Activated T-helper 1 cell treated with anti-CD3 and anti-CD28 coated beads, Interleukin-12 subunit alpha, Interleukin-12 subunit beta, Interleukin-2, Interleukin-4 antibody, amounts not matched to agents 30 ng/mL and 10 ng/mL and 1 ng/mL, durations not matched to agents 14 hours and 24 hours and 36 hours (primary cell): ENCODE measurements around the gene TTLL6. TPM values are rescaled to one million over a fixed set of nuclear protein-coding genes. Genes with fewer than 3 reads are reported as not detected.

ENCODE experiments used
- DNase-seq: peaks from one replicate; pipeline ENCODE4 v3.0.0; 2021; ENCODE audit warnings: low spot score
- H3K27ac Mint-ChIP-seq: one replicate; pipeline ENCODE4 v1.8.0; 2021; ENCODE audit warnings: mild to moderate bottlenecking, mixed read lengths
- H3K27me3 Mint-ChIP-seq: one replicate; pipeline ENCODE4 v1.8.0; 2022; ENCODE audit warnings: mild to moderate bottlenecking, moderate library complexity, mixed read lengths; ENCODE audit not compliant: insufficient read depth
- H3K36me3 Mint-ChIP-seq: one replicate; pipeline ENCODE4 v1.8.0; 2021; ENCODE audit warnings: low read depth, mixed read lengths
- H3K4me1 Mint-ChIP-seq: one replicate; pipeline ENCODE4 v1.8.0; 2021; ENCODE audit warnings: low read depth, mixed read lengths
- H3K4me3 Mint-ChIP-seq: one replicate; pipeline ENCODE4 v1.8.0; 2021; ENCODE audit warnings: mild to moderate bottlenecking, moderate library complexity, mixed read lengths
- H3K9me3 Mint-ChIP-seq: one replicate; pipeline ENCODE4 v1.8.0; 2021; ENCODE audit warnings: mixed read lengths
- intact Hi-C: fragments of 100-400 bp; cut with micrococcal nuclease; formaldehyde crosslinking; loops from one replicate; pipeline ENCODE4 v1.15.1; 2024
- total RNA-seq: library from RNA; stranded (reverse); gene quantifications from 2 replicates; pipeline ENCODE4 v1.2.3, GENCODE V29; 2022

Gene TTLL6
- total RNA-seq, 1 donor from 2014 or later = not detected

DNA sequence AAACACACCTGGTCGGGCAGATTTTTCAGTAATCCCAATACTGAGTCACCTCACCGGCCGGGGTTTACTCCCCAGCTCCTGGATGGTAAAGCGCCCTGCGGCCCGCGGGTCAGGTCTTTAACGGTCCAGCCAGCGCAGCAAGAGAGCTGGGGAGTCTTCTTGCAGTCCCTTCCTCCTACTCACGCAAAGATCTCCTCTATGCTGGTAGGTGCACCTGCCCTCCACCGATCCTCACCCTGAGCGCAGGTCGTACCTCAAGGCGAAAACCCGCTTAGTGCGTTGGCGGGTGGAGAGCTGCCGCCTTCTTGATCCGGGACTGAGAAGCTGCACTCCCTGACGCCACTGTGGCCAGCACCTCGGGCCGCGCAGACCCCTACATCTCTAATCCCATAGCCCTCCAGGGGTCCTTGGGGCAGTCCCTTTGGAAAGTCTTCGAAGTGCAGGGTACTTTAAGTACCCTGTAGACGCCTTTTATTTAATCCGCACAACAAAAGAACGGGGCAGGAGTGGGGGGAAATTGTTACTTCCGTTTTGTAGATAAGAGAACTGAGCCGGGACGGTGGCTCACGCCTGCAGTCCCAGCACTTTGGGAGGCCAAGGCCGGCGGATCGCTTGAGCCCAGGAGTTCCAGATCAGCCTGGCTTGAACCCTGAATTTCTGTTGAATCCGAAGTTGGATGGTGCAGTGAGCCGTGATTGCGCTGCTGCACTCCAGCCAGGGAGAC is 78.1 kb downstream of the TTLL6 start:
- Mint-ChIP-seq H3K36me3 (no peaks in the 10 kb centered on the region), H3K9me3 (no peaks in the 10 kb centered on the region)

DNA sequence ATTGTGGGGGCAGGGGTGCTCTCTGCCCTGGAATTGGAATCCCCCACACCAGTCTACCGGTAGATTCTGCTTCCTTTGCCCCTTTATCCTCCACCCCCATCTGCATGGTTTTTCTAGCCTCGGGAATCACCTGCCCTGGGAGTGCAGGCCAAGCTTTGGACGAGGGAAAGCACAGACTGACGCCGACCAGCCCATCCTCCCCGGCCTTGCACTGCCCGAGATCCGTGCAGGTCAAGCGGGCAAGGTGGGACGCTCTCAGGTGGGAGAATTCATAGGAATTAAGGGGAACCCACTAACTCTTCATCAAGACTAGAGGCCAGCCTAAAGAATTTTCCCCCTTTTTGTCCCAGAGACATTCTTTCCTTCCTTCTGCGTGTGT is 78.6 kb downstream of the TTLL6 start:
- Mint-ChIP-seq H3K4me3 (no peak overlapping the region), H3K36me3 (peaks cover 2% of the 10 kb centered on the region), H3K9me3 (no peaks in the 10 kb centered on the region), H3K4me1 (peaks cover 17% of the 10 kb centered on the region), H3K27me3 (peaks cover 91% of the 10 kb centered on the region), H3K27ac (no peak overlapping the region)
- intact Hi-C loops = loop anchor here (1.0 kb wide), 1 partner anchor 8 kb away; no protein-coding TSS in a partner anchor
- DNase-seq = no peak

More for the DNA sequence above, 78.1 kb downstream of the TTLL6 start:
- intact Hi-C loops = loop anchor here (1.0 kb wide), 1 partner anchor 9 kb away; no protein-coding TSS in a partner anchor
- Mint-ChIP-seq H3K27ac (no peak overlapping the region), H3K4me3 (peak overlapping the region; percentile 22), H3K27me3 (peaks cover 91% of the 10 kb centered on the region), H3K4me1 (peaks cover 11% of the 10 kb centered on the region)
- DNase-seq = no peak

DNA sequence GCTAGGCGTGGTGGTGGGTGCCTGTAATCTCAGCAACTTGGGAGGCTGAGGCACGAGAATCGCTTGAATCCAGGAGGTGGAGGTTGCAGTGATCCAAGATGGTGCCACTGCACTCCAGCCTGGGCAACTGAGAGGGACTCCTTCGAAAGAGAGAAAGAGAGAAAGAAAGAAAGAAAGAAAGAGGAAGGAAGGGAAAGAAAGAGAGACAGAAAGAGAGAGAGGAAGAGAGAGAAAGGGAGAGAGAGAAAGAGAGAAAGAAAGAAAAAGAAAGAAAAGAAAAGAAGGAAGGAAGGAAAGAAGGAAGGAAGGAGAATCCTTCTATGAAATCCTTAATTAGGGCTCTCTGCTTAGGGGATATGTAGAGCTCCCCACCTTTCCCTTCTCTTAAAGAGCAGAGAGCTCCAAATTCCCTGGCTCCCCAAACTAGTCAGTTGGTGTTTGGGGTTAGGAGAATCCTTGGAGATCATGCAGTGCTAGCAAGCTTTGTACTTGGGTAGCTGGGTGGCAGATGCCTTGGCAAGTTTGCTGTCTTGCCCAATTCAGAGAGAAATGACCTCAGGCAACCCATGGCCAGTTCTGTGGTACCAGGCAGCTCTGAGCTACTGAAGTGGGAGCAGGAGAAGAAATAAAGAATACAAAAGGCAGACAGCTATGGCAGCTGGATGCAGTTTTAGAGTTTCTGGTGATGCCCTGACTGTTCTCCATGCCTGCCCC is 79.5 kb downstream of the TTLL6 start:
- Mint-ChIP-seq H3K4me3 (peak overlapping the region; percentile 12), H3K27me3 (peaks cover 89% of the 10 kb centered on the region), H3K4me1 (peaks cover 23% of the 10 kb centered on the region), H3K9me3 (no peaks in the 10 kb centered on the region), H3K36me3 (peaks cover 4% of the 10 kb centered on the region), H3K27ac (no peak overlapping the region)
- DNase-seq = no peak
- intact Hi-C loops = loop anchor here (1.0 kb wide), 1 partner anchor 7 kb away; no protein-coding TSS in a partner anchor

DNA sequence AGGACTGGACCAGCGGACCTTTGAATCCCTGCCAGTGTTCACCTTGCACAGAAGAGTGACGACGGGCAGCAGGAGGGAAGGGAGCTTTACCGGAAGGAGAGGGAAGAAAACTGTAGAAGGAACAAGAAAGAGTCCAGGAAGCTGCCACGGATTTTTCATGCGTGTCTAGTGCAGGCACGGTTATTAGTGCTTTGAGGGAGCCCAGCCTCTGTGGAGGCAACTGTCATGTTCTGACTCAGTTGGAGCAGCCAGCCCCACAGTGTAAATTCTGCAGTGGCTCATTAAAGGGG is 82.0 kb downstream of the TTLL6 start:
- Mint-ChIP-seq H3K36me3 (peaks cover 4% of the 10 kb centered on the region), H3K9me3 (no peaks in the 10 kb centered on the region), H3K4me3 (no peak overlapping the region), H3K27ac (no peak overlapping the region), H3K27me3 (peaks cover 87% of the 10 kb centered on the region), H3K4me1 (peaks cover 25% of the 10 kb centered on the region)
- no peak for DNase-seq
- intact Hi-C loops = no loop called here

DNA sequence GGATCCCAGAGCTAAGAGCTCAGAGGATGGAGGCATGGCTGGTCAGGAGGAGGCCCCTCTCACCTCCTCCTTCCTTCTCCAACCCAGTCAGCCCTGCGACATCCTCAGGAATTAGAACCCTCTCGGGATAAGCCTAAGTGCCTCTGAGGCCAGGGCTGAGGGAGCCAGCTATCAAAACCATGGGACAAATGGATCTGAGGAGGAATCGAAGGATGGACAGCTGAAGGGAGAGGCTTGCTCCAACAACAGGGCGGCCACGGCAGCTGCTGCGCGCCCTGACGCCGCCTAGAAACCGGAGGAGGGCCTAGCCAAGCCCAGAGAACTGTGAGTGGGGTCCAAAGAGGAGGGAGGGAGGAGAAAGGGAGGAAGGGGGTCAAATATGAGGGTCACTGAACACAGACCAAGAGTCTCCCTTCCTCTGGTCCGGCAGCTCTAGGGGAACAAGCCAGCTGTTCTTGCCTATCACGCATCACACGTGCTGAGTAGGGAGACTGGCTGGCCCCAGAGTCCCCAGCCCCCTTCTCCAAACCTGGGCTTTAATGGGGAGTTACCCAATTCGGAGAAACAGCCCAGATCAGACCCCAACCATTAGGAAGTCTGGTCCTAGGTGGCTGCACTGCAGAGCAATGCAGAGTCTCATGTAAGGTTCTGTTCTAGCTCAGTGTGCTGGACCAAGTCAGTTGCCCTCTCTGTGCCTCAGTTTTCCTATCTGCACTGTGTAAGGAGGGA is 82.5 kb downstream of the TTLL6 start:
- H3K27ac Mint-ChIP-seq = peak overlapping the region; percentile 4
- intact Hi-C loops = loop anchor here (5.0 kb wide), 1 partner anchor 268 kb away; no protein-coding TSS in a partner anchor
- H3K9me3 Mint-ChIP-seq = no peaks in the 10 kb centered on the region
- no peak overlapping the region for H3K4me3 Mint-ChIP-seq
- peaks cover 88% of the 10 kb centered on the region for H3K27me3 Mint-ChIP-seq
- peaks cover 25% of the 10 kb centered on the region for H3K4me1 Mint-ChIP-seq
- H3K36me3 Mint-ChIP-seq = peaks cover 4% of the 10 kb centered on the region
- no peak for DNase-seq

DNA sequence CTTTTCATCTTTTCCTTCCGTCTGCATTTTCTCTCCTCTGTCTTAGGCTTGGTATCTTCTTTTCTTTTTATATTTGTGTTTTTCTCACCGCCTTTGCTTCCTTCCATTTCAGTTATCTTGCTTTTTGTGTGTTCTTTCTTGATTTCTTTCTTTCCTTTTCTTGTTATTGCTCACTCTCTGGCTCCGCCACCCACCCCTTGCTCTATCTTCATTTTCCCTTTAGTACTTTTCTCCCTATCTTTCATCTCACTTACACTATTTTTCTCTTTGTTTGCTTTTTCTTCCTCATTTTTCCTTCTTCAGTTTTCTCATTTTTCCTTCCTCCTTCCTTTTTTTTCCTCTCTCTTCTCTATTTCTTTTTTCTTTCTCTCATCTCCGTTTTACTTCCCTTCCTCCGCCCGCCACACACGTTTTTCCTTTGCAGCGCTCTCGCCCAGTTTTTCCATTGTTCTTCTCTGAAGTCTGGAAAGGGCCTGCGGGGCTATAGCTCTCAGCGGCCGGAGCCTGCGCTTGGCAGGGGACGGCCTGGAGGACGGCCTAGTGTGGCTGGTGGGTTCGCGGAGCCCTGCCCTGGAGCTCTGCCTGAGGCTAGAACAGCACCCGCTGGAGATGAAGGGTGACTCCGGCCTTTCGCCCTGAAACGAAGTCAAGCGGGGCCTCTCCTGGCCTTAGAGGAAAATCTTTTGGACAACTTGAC is 83.2 kb downstream of the TTLL6 start:
- no peak overlapping the region for H3K4me3 Mint-ChIP-seq
- no peaks in the 10 kb centered on the region for H3K9me3 Mint-ChIP-seq
- no peak for DNase-seq
- peaks cover 4% of the 10 kb centered on the region for H3K36me3 Mint-ChIP-seq
- peaks cover 20% of the 10 kb centered on the region for H3K4me1 Mint-ChIP-seq
- H3K27ac Mint-ChIP-seq = peak overlapping the region; percentile 57
- H3K27me3 Mint-ChIP-seq = peaks cover 85% of the 10 kb centered on the region
- intact Hi-C loops = loop anchor here (5.0 kb wide), 1 partner anchor 269 kb away; no protein-coding TSS in a partner anchor

DNA sequence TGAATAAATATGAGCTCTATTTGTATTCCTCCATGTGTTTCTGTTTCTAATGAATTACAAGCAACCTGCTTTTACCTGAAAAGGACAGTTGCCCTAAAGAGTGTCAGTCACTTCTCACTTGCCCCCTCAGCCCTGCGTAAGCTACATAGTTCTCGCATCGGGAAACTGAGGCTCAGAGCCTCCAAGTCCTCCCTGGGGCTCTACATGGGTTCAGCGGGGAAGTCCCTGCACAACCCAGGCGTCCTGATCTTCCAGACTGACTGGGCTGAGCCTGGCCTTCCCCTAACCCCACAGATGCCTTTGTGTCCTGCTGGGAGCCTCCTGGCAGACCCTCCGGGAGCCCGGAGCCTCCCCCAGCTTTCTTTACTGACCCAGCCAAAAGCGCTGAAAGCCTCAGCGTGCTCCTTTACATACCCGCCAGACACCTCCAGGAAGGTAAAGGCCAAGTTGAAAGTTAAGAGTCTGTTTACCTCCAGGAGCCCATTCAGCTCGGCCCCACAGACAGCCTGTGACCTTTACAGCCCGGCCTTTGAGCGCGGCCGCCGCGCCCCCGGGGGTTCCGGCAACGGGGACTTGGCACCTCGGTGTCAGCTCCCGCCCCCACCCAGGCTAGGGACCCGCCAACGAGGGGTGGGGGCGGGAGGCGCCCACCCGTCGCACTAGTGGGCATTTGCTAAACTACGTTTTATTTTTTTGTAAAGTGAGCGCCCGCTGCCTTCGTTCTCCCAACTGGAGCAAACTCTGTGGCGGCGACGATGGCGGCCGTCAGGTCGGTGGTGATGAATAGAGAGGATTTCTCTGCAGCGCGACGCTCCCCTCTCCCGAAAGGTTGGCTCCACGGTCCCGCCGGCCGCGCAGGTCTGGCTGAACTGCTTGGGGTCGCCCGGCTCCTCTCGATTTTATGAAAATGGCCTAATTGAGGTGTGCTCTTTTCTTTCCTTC is 84.1 kb downstream of the TTLL6 start:
- peaks cover 15% of the 10 kb centered on the region for H3K4me1 Mint-ChIP-seq
- no peak for DNase-seq
- H3K27ac Mint-ChIP-seq = peak overlapping the region; percentile 57
- H3K4me3 Mint-ChIP-seq = no peak overlapping the region
- no peaks in the 10 kb centered on the region for H3K9me3 Mint-ChIP-seq
- H3K36me3 Mint-ChIP-seq = peaks cover 4% of the 10 kb centered on the region
- H3K27me3 Mint-ChIP-seq = peaks cover 84% of the 10 kb centered on the region
- intact Hi-C loops = loop anchor here (5.0 kb wide), 1 partner anchor 269 kb away; no protein-coding TSS in a partner anchor

DNA sequence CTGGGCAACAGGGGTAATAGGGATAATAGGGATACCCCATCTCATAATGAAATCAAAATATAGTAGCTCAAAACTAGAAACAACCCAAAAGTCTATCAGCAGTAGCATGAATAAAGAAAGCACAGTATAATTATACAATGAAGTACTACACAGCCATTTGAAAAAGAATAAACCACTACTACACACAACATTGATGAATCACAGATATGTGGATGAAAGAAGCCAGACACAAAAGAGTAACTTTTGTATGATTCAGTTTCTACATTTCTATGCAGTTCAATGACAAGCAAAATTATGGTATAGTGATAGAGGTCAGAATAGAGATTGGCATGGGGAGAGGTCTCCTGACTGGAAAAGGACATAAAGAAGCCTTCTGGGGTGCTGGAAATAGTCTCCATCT is 85.7 kb downstream of the TTLL6 start:
- intact Hi-C loops = loop anchor here (5.0 kb wide), 1 partner anchor 271 kb away; no protein-coding TSS in a partner anchor
- H3K9me3 Mint-ChIP-seq = no peaks in the 10 kb centered on the region
- H3K27me3 Mint-ChIP-seq = peaks cover 86% of the 10 kb centered on the region
- H3K36me3 Mint-ChIP-seq = peaks cover 4% of the 10 kb centered on the region
- no peak overlapping the region for H3K27ac Mint-ChIP-seq
- no peak for DNase-seq
- peaks cover 15% of the 10 kb centered on the region for H3K4me1 Mint-ChIP-seq
- H3K4me3 Mint-ChIP-seq = no peak overlapping the region

DNA sequence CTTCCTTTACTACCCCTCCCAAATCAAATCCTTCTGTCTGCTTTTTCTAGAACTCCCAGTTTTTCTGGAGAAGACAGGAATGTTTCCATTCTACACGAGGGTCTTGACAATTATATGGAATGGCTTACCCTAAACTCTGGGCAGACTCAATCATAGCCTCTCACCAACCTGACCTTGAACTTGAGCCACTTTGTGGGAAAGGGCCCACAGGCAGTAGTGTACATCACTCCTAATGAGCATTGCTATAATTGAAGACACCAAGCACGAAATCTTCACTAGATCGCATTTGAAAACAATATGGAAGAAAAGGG is 86.8 kb downstream of the TTLL6 start:
- H3K27me3 Mint-ChIP-seq = peaks cover 86% of the 10 kb centered on the region
- H3K9me3 Mint-ChIP-seq = no peaks in the 10 kb centered on the region
- intact Hi-C loops = loop anchor here (1.0 to 5.0 kb wide), 2 partner anchors 8 to 272 kb away; no protein-coding TSS in a partner anchor
- H3K27ac Mint-ChIP-seq = no peak overlapping the region
- no peak overlapping the region for H3K4me3 Mint-ChIP-seq
- peaks cover 4% of the 10 kb centered on the region for H3K36me3 Mint-ChIP-seq
- peaks cover 17% of the 10 kb centered on the region for H3K4me1 Mint-ChIP-seq
- no peak for DNase-seq

DNA sequence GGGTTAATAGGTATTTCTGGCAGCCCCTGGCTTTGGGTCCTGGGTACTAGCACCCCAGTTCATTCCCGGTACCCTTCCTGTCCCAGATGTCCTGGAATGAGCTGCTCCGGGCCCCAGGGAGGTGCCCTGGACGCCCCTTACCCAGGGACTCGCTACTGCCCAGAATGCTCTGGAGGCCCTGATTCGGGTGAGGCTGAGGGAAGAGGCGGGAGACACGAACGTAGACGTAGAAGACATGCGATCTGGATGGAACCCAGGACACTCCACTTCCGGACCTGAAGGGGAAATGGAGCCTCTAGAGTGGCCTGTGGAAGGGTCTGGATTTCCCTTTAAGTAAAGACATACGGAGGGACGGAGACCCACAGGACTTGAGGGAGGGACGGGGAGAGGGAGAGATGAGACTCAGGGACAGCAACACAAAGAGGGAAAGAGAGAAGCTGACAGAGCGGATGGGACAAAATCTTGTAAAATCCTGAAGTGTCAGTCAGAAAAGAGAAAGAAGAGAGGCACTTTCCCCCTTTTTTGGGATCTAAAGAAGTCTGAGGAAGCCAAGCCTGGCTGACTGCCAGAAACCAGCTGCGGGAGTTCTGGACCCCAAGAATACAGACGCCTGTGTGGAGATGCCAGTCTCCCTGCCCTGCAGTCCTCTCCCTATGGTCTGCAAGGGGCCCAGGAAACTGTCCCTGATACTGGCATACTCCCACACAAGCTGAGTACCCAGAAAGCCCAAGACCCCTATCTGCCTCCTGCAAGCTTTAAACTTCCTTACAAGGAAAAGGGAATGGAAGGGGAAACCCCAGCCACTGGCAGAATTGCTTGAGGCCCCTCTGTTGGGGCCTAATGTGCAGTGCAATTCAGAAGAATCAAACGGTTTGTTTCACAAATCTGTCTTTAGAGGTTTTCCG is 87.4 kb downstream of the TTLL6 start:
- H3K4me3 Mint-ChIP-seq = no peak overlapping the region
- DNase-seq = no peak
- peaks cover 88% of the 10 kb centered on the region for H3K27me3 Mint-ChIP-seq
- peaks cover 20% of the 10 kb centered on the region for H3K4me1 Mint-ChIP-seq
- intact Hi-C loops = loop anchor here (1.0 to 10.0 kb wide), 3 partner anchors 9 to 273 kb away; no protein-coding TSS in a partner anchor
- H3K27ac Mint-ChIP-seq = no peak overlapping the region
- no peaks in the 10 kb centered on the region for H3K9me3 Mint-ChIP-seq
- H3K36me3 Mint-ChIP-seq = peaks cover 4% of the 10 kb centered on the region
